Measurements from ENCODE around the gene COG5.

GRCh38 chr7:107262857-107263256 lies 300.9 kb downstream of the COG5 start:
- TF ChIP-seq CTCF (IDR thresholded peaks at IDR 0.05), result no peak
- no peak for TF ChIP-seq EZH2phosphoT487 (IDR thresholded peaks at IDR 0.05; ENCODE audit: borderline replicate concordance, low read depth)
- no peak for TF ChIP-seq PBX3 (IDR thresholded peaks at IDR 0.05)
- no peak for TF ChIP-seq IRF3 (IDR thresholded peaks at IDR 0.05; ENCODE audit: low read depth, low read length)
- no peak for TF ChIP-seq EP300 (IDR thresholded peaks at IDR 0.05; ENCODE audit: borderline replicate concordance in 1 of 2, low read depth in 1 of 2, low read length in 1 of 2)
- no peak for TF ChIP-seq RFX5 (IDR thresholded peaks at IDR 0.05; ENCODE audit: low read length)
- TF ChIP-seq POLR2AphosphoS5 (IDR thresholded peaks at IDR 0.05; ENCODE audit: low read depth, low read length), result no peak
- no peak for TF ChIP-seq SIN3A (IDR thresholded peaks at IDR 0.05; ENCODE audit: borderline replicate concordance, low read depth, low read length)
- TF ChIP-seq JUND (IDR thresholded peaks at IDR 0.05), result no peak
- TF ChIP-seq ZBTB33 (IDR thresholded peaks at IDR 0.05; ENCODE audit: borderline replicate concordance, low read depth), result no peak
- TF ChIP-seq YY1 (IDR thresholded peaks at IDR 0.05; ENCODE audit: low read depth), result no peak
- no peak for TF ChIP-seq RXRA (IDR thresholded peaks at IDR 0.05; ENCODE audit: borderline replicate concordance, low read depth)
- no peak for TF ChIP-seq USF2 (IDR thresholded peaks at IDR 0.05; ENCODE audit: borderline replicate concordance, low read depth, low read length)
- no peak for TF ChIP-seq MAX (IDR thresholded peaks at IDR 0.05; ENCODE audit: low read depth)

Measured in SK-N-SH (cell line).